CD4-positive, alpha-beta T cell treated with Interleukin-10 for 1 hour (primary cell): ENCODE data around the gene TBC1D4.

ENCODE experiments used
- DNase-seq: peaks from one replicate; pipeline ENCODE4 v3.0.0-alpha.2; 2020

Gene TBC1D4

DNA sequence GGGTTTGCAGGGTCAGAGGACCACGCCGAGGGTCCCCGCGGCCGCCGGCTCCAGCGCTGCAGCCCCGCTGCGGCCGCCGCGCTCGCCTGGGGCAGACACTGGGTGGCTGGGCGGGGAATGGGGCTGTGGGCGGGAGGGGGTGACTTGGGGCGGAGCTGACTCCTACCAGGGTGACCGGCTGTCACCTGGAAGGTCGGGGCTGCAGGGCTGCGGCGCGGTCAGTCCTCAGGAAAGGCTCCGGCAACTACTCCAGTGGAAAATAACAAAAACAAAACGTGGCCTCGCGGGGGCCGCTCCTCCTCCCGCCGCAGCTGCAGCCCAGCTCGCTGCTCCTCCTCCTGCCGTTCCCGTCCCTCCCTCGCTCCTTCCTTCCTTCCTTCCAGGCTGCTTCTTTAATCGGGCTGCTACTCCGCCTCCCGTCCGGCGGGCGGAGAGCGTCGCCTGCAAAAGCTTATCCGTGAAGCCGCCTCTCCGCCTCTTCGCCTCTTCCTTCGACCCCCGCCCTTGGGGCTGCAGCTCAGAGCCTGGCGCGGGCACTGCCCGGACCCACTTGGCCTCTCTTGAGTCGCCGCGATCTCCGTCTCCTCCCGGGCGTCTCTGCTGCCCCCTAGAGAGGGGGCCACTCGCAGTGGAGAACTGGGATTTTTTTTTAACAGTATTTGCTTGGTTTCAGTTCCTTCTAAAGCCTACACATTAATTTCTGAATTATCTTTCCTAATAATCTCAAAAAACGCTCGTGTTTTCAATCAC is at the start of gene TBC1D4:
Gene TBC1D4 (minus strand): TSS at position 100 of the 750 bp plus-strand sequence. CDS start 402 bp downstream, outside the sequence.
- DNase-seq, result peak; percentile 57

GRCh38 chr13:75530549-75530961 is 48.6 kb upstream of the TBC1D4 start:
- DNase-seq, result no peak

- DNase-seq, result no peak
Measured at GRCh38 chr13:75521956-75522355, 40.0 kb upstream of the TBC1D4 start.

DNA sequence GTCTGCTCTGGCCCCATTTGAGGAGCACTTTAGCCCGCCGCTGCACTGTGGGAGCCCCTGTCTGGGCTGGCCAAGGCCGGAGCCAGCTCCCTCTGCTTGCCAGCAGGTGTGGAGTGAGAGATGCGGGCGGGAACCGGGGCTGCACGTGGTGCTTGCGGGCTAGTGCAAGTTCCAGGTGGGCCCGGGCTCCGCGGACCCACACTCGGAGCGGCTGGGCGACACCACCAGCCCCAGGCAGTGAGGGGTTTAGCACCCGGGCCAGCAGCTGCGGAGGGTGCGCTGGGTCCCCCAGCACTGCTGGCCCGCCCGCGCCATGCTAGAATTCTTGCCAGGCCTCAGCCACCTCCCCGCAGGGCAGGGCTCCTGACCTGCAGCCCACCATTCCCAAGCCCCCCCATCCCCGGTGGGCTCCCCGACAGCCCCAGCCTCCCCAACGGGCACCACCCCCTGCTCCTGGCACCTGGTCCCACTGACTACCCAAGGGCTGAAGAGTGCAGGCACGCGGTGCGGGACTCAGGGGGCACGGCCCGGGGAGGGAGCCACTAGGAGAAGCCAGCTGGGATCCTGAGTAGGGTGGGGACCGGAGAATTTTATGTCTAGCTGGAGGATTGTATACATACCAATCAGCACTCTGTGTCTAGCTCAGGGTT is 36.6 kb upstream of the TBC1D4 start:
- no peak for DNase-seq

- no peak for DNase-seq
Measured at GRCh38 chr13:75514080-75514995, 32.4 kb upstream of the TBC1D4 start.

GRCh38 chr13:75513271-75513670 is 31.3 kb upstream of the TBC1D4 start:
- no peak for DNase-seq

DNA sequence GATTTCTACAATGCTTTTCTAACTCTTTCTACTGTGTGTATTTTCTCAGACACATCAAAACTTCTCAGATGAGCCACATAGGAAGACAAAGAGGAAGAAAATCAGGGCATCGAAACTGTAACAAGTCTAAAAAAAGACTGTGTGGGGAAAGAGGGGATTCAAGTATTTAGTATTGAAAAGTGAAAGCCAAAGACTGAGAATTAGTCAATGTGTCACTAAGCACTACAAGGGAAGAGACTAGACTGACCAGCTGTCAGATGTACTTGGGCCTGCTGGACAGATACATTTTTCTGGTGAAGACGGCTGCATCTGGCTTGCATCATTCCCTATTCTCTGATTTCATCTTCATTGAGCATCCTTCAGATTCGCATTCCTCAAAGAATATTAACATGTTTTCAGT is 30.3 kb upstream of the TBC1D4 start:
- DNase-seq, result no peak

DNA sequence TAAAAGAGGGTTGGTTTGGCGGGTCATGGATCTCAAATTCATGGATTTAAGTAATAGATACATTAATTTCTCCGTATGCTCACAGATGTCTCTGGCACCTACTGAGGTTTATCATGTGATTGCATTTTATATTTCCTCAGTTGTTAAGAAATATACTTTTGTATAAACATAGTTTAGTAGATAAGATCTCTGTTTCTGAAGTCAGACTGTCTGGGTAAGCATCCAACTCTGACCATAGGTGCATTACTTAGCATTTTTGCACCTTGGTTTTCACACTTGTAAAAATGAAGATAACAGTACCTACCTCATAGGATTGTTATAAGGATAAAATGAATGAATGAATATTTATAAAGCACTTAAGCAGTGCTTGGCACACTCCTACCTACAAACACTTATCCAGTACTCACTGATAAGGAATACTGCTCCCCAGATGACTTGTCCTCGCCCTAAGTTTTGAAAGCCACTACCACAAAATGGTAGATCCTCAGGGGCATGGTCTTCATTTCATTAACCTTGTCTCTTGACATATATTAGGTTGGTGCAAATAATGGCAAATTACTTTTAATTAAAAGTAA is 29.2 kb upstream of the TBC1D4 start:
- no peak for DNase-seq

GRCh38 chr13:75508002-75508548 is 26.1 kb upstream of the TBC1D4 start:
- DNase-seq, result no peak

- no peak for DNase-seq
Measured at GRCh38 chr13:75507027-75508001, 25.3 kb upstream of the TBC1D4 start.

DNA sequence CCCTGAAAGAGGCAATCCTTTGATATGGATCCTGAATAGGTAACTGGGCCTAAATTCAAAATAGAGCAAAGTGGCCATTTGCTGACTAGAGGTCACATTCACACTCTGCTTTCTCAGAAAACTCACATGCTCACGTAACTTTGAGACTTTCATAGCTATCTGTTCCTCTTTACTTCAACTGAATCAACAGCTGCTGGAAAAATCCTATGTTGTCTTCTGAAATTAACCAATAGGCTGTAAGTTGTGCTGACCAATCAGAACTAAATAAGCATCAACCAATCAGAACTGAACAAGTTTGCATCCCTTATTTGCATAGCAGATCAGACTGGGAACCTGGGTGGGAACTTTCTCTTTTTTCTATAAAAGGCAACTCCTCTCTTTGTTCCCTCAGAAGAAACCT is 24.0 kb upstream of the TBC1D4 start:
- no peak for DNase-seq

DNA sequence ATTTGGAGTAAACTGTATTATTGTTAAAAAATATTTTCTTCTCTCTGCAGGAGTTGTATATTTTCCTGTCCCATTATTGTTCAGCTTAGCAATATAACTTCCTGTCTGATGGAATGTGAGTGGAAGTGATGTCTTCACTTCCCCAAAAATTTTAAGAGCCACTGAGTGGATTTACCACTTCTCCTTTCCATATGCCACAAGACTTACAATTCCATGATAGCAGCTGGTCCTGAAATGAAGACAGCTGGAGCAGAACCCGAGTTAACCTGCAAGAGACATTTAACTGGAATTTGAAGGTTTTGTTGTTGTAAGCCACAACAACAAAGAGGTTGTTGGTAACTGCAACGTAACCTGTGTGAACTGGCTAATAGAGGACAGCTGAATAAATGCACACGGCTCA is 23.4 kb upstream of the TBC1D4 start:
- DNase-seq, result no peak

DNA sequence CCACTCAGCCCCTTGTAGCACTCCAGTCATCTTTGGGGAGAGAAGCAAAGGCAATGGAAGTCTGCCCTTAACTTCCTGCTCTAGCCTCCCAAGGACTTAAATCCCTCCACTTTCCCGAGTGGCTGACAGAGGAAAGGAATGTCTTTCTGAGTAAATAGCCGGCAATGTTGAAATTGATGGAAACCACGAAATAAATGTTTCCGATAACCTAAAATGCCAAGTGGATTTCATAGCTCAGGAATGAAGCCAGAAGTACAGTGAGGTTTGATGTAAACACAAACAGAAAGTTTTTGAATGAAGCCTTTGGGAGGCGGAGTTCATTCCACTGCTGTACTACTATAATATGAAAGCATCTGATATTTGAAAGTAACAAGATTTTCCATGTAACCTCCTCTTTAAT is 14.0 kb upstream of the TBC1D4 start:
- no peak for DNase-seq

- DNase-seq, result no peak
Measured at GRCh38 chr13:75494491-75494890, 12.5 kb upstream of the TBC1D4 start.

DNA sequence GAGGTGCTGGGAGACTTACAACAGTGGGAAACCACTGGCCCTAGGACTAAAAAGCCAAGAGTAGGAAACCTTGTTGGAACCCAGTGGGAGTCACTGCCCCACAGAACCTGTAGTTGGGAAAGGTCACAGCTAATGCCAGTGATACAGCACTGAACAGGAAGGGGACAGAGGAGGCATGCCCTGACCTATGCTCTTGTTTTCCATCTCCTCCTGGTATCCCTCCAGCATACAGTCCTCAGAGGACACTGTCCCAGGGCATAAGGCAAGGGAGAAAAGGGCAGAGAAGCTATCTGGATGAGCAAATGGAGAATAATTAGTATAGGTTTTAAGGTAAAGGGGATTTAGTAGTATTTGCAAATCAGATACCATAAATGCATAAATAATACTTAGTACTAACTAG is 11.2 kb upstream of the TBC1D4 start:
- DNase-seq, result no peak

- no peak for DNase-seq
Measured at GRCh38 chr13:75492389-75492788, 10.4 kb upstream of the TBC1D4 start.

- DNase-seq, result no peak
Measured at GRCh38 chr13:75491376-75491775, 9.4 kb upstream of the TBC1D4 start.

DNA sequence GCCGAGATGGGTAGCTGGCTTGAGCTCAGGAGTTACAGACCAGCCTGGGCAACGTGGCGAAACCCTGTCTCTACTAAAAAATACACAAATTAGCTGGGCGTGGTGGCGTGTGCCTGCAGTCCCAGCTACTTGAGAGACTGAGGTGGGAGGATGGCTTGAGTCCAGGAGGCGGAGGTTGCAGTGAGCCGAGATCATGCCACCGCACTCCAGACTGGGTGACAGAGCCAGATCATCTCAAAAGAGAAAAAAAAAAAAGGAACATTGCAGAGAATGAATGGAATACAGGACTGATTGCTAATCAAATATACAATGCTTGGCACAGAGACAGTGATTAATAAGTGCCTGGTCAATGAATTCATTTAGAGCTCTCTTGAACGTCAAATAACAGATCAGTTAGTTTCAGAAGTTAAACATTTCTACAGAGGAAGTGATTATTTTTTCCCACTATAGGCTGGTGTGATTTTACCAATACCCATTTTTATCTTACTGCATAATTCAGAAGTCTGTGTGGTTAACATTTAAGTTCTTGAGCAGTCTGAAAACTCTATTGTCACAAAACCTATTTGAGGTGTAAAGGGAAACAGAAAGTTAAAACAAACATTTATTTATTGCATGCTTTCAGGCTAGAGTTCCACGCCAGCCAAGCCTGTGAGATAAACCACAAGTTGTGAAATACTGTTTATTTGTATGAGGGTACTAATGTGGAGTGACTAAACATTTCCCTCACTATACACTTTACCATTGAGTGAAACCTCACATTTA is 7.7 kb upstream of the TBC1D4 start:
- DNase-seq, result peak; percentile 6

GRCh38 chr13:75486146-75487062 is 4.4 kb upstream of the TBC1D4 start:
- no peak for DNase-seq
